Measurements from ENCODE around the gene SLAMF7.

The SLAMF7 gene

GRCh38 chr1:160747717-160748116 lies 8.7 kb downstream of the SLAMF7 start:
- DNase-seq, result no peak

GRCh38 chr1:160748181-160748877 lies 9.3 kb downstream of the SLAMF7 start:
- DNase-seq, result no peak

GRCh38 chr1:160748878-160749269 lies 9.8 kb downstream of the SLAMF7 start:
- DNase-seq, result no peak

GRCh38 chr1:160750608-160751007 lies 11.6 kb downstream of the SLAMF7 start:
- DNase-seq, result no peak

- no peak for DNase-seq
These were observed 13.4 kb downstream of the SLAMF7 start for GRCh38 chr1:160752406-160752805.

- DNase-seq, result no peak
These were observed 13.9 kb downstream of the SLAMF7 start for GRCh38 chr1:160752924-160753323.

- DNase-seq, result no peak
These were observed 14.5 kb downstream of the SLAMF7 start for GRCh38 chr1:160753594-160753993.

- no peak for DNase-seq
These were observed 16.4 kb downstream of the SLAMF7 start for GRCh38 chr1:160755461-160755860.

GRCh38 chr1:160755911-160756848 lies 17.1 kb downstream of the SLAMF7 start:
- DNase-seq, result peak; percentile 26

GRCh38 chr1:160756849-160757201 lies 17.8 kb downstream of the SLAMF7 start:
- no peak for DNase-seq

- no peak for DNase-seq
These were observed 19.5 kb downstream of the SLAMF7 start for GRCh38 chr1:160758521-160758920.

GRCh38 chr1:160759740-160760139 lies 20.7 kb downstream of the SLAMF7 start:
- no peak for DNase-seq

- DNase-seq, result no peak
These were observed 22.0 kb downstream of the SLAMF7 start for GRCh38 chr1:160761046-160761445.

- no peak for DNase-seq
These were observed 22.8 kb downstream of the SLAMF7 start for GRCh38 chr1:160761886-160762285.

- DNase-seq, result no peak
These were observed 24.9 kb downstream of the SLAMF7 start for GRCh38 chr1:160763993-160764392.

GRCh38 chr1:160767395-160768294 lies 28.6 kb downstream of the SLAMF7 start:
- DNase-seq, result peak; percentile 22

GRCh38 chr1:160768295-160768657 lies 29.2 kb downstream of the SLAMF7 start:
- peak; percentile 87 for DNase-seq

GRCh38 chr1:160772331-160772730 lies 33.3 kb downstream of the SLAMF7 start:
- no peak for DNase-seq

GRCh38 chr1:160773093-160773492 lies 34.0 kb downstream of the SLAMF7 start:
- DNase-seq, result no peak

- no peak for DNase-seq
These were observed 36.1 kb downstream of the SLAMF7 start for GRCh38 chr1:160774886-160775719.

GRCh38 chr1:160776178-160776577 lies 37.1 kb downstream of the SLAMF7 start:
- no peak for DNase-seq

GRCh38 chr1:160777486-160778089 lies 38.5 kb downstream of the SLAMF7 start:
- DNase-seq, result peak; percentile 46

All from activated CD8-positive, alpha-beta memory T cell treated with anti-CD3 and anti-CD28 coated beads, Interleukin-2, amount 50 U/mL, for 4 hours (primary cell).